MCF 10A (cell line): ENCODE data around the gene FGFR3. TPM values are rescaled to one million over a fixed set of nuclear protein-coding genes. Genes with fewer than 3 reads are reported as not detected.

Experiments used
- BruUV-seq: library from RNA; stranded (reverse); fragments of 400-500 nt; replicated peaks from 2 replicates; lab custom pipeline; 2021; lab: Mats Ljungman, UMichigan
- CTCF ChIA-PET: fragments of 300-600 bp; sonication (Branson Sonifier 250); formaldehyde crosslinking; extraction: SDS; loops from one replicate; lab custom pipeline; 2021; ENCODE audit warnings: antibody characterized with exemption, inconsistent platforms; lab: Yijun Ruan, JAX
- POLR2A ChIA-PET: fragments of 300-600, 350-650 bp; sonication (Branson Sonifier 250); formaldehyde crosslinking; extraction: SDS; loops from one replicate; lab custom pipeline; 2020; ENCODE audit warnings: antibody characterized with exemption, inconsistent platforms; lab: Yijun Ruan, JAX
- DNase-seq: peaks from one replicate; pipeline ENCODE4 v3.0.0-alpha.2; 2018; ENCODE audit not compliant: unreplicated experiment
- H3K27ac Mint-ChIP-seq: one replicate; pipeline ENCODE4 v1.8.0; 2022; ENCODE audit warnings: mild to moderate bottlenecking, low read depth, mixed read lengths; ENCODE audit not compliant: unreplicated experiment
- H3K27me3 Mint-ChIP-seq: one replicate; pipeline ENCODE4 v1.8.0; 2022; ENCODE audit warnings: mixed read lengths; ENCODE audit not compliant: insufficient read depth, unreplicated experiment
- H3K36me3 Mint-ChIP-seq: one replicate; pipeline ENCODE4 v1.8.0; 2022; ENCODE audit warnings: mild to moderate bottlenecking, moderate library complexity, mixed read lengths; ENCODE audit not compliant: insufficient read depth, unreplicated experiment
- H3K4me1 Mint-ChIP-seq: one replicate; pipeline ENCODE4 v1.8.0; 2022; ENCODE audit warnings: mixed read lengths; ENCODE audit not compliant: insufficient read depth, unreplicated experiment
- H3K4me3 Mint-ChIP-seq: one replicate; pipeline ENCODE4 v1.8.0; 2022; ENCODE audit warnings: mild to moderate bottlenecking, moderate library complexity, mixed read lengths; ENCODE audit not compliant: unreplicated experiment
- H3K9me3 Mint-ChIP-seq: one replicate; pipeline ENCODE4 v1.8.0; 2022; ENCODE audit warnings: mixed read lengths; ENCODE audit not compliant: unreplicated experiment
- intact Hi-C: fragments of 100-400 bp; cut with micrococcal nuclease; formaldehyde crosslinking; loops from 2 replicates; pipeline ENCODE4 v1.14.1; 2022
- total RNA-seq: library from RNA; stranded (reverse); gene quantifications from 2 replicates; pipeline ENCODE4 v1.2.3, GENCODE V29; 2022
- TF ChIP-seq, protein P1 (sequence below): fragments of 200-600 bp; IDR thresholded peaks from one replicate; pipeline ENCODE4 v1.8.0; 2022; ENCODE audit warnings: antibody characterized with exemption, mild to moderate bottlenecking; ENCODE audit not compliant: unreplicated experiment

Gene FGFR3
- total RNA-seq, 1 experiment from 2014 or later = 6.5 TPM

DNA sequence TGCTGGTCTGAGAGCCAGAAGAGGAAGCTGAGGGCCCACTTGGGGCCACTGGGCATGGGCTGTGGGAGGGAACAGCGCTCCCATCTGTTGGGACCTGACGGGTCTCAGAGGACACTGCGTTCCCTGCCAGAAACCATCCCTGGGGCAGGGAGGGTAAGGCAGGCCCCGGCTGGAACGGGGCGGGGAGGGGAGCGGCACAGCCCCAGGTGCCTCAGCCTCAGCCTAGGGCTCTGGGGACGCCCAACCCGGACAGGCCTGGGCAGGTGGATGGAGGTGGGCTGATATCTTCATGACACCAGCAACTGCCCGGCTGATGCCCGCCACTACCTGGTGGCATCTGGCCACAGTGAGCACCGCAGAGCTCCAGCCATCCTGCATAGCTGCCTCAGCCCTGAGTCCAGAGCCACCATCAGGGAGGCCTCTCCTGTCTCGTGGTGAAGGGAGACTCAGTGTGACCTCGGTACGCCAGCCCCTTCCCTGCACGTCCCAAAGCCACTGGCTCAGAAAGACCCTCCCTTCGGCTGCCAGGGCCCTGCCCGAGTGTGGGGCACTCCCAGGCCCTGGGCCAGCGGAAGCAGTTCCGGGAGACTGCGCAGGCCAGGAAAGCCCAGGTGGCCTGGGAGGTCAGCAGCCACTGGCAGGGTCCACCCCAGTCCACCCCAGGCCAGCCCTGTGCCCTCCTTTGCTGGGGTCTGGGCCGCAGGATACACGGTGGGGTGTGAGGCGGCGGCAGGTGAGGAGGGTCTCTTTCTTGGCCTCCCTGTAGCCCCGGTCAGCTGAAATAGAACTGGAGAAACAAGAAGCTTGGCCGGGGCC is 34.6 kb upstream of the FGFR3 start:
- POLR2A ChIA-PET = interaction anchor here (0.7 to 1.3 kb wide), 5 partner anchors 9 to 98 kb away, joined by 3 to 6 read pairs (median 3); no protein-coding TSS in a partner anchor
- Mint-ChIP-seq H3K4me3 (no peak overlapping the region), H3K27ac (no peak overlapping the region), H3K36me3 (no peaks in the 10 kb centered on the region), H3K9me3 (no peaks in the 10 kb centered on the region), H3K27me3 (no peaks in the 10 kb centered on the region), H3K4me1 (peaks cover 6% of the 10 kb centered on the region)
- BruUV-seq = no TSS peak
- no peak for DNase-seq
- intact Hi-C loops = no loop called here
- CTCF ChIA-PET = interaction anchor here (0.6 to 1.9 kb wide), 8 partner anchors 10 to 256 kb away, joined by 3 to 6 read pairs (median 4); no protein-coding TSS in a partner anchor
- TF ChIP-seq, protein P1, sequence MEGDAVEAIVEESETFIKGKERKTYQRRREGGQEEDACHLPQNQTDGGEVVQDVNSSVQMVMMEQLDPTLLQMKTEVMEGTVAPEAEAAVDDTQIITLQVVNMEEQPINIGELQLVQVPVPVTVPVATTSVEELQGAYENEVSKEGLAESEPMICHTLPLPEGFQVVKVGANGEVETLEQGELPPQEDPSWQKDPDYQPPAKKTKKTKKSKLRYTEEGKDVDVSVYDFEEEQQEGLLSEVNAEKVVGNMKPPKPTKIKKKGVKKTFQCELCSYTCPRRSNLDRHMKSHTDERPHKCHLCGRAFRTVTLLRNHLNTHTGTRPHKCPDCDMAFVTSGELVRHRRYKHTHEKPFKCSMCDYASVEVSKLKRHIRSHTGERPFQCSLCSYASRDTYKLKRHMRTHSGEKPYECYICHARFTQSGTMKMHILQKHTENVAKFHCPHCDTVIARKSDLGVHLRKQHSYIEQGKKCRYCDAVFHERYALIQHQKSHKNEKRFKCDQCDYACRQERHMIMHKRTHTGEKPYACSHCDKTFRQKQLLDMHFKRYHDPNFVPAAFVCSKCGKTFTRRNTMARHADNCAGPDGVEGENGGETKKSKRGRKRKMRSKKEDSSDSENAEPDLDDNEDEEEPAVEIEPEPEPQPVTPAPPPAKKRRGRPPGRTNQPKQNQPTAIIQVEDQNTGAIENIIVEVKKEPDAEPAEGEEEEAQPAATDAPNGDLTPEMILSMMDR = no peak

- Mint-ChIP-seq H3K27ac (no peak overlapping the region), H3K4me3 (no peak overlapping the region), H3K4me1 (peaks cover 6% of the 10 kb centered on the region), H3K36me3 (no peaks in the 10 kb centered on the region), H3K9me3 (no peaks in the 10 kb centered on the region), H3K27me3 (no peaks in the 10 kb centered on the region)
- BruUV-seq = no TSS peak
- TF ChIP-seq, protein P1 = no peak
- ChIA-PET POLR2A (interaction anchor here (0.7 kb wide), 1 partner anchor 30 kb away, joined by 3 read pairs; no protein-coding TSS in a partner anchor), CTCF (interaction anchor here (1.2 to 1.9 kb wide), 3 partner anchors 11 to 51 kb away, joined by 3 to 6 read pairs (median 5); no protein-coding TSS in a partner anchor)
- intact Hi-C loops = no loop called here
- DNase-seq = no peak
Observed at GRCh38 chr4:1759170-1759817, 33.8 kb upstream of the FGFR3 start.

- no peak for DNase-seq
- ChIA-PET POLR2A (no interaction called here), CTCF (interaction anchor here (1.4 kb wide), 1 partner anchor 12 kb away, joined by 6 read pairs; no protein-coding TSS in a partner anchor)
- Mint-ChIP-seq H3K27me3 (no peaks in the 10 kb centered on the region), H3K4me3 (no peak overlapping the region), H3K4me1 (peaks cover 6% of the 10 kb centered on the region), H3K27ac (no peak overlapping the region), H3K9me3 (no peaks in the 10 kb centered on the region), H3K36me3 (no peaks in the 10 kb centered on the region)
- TF ChIP-seq, protein P1 = no peak
- intact Hi-C loops = no loop called here
- no TSS peak for BruUV-seq
Observed at GRCh38 chr4:1759818-1760223, 33.3 kb upstream of the FGFR3 start.

GRCh38 chr4:1760521-1761071 is 32.5 kb upstream of the FGFR3 start:
- Mint-ChIP-seq H3K4me3 (no peak overlapping the region), H3K27ac (no peak overlapping the region), H3K9me3 (no peaks in the 10 kb centered on the region), H3K27me3 (no peaks in the 10 kb centered on the region), H3K36me3 (no peaks in the 10 kb centered on the region), H3K4me1 (peaks cover 9% of the 10 kb centered on the region)
- intact Hi-C loops = no loop called here
- TF ChIP-seq, protein P1 = no peak
- no TSS peak for BruUV-seq
- no peak for DNase-seq
- ChIA-PET CTCF (interaction anchor here (0.6 to 1.0 kb wide), 2 partner anchors 11 to 23 kb away, joined by 3 read pairs; no protein-coding TSS in a partner anchor), POLR2A (no interaction called here)
